ENCODE results near the gene CLDN5.

The CLDN5 gene

GRCh38 chr22:19540394-19540793, 16.2 kb upstream of the CLDN5 start:
- Histone ChIP-seq H3K27me3 (ENCODE audit: insufficient read depth, poor library complexity, severe bottlenecking) (peaks cover 8% of the 10 kb centered on the region), H3K27ac (replicated peaks) (no peak overlapping the region), H3K4me3 (replicated peaks; ENCODE audit: insufficient read depth, low read length) (no peak overlapping the region)
- no peak for TF ChIP-seq GABPA (IDR thresholded peaks at IDR 0.05; ENCODE audit: low read depth)
- no peak for TF ChIP-seq REST (IDR thresholded peaks at IDR 0.05; ENCODE audit: insufficient replicate concordance, low read depth)
- no peak for TF ChIP-seq CTCF (IDR thresholded peaks at IDR 0.05; ENCODE audit: insufficient read depth, low read length)
- TF ChIP-seq SPI1 (IDR thresholded peaks at IDR 0.05; ENCODE audit: borderline replicate concordance, low read depth): no peak
- TF ChIP-seq POLR2AphosphoS5 (IDR thresholded peaks at IDR 0.05; ENCODE audit: low read depth): no peak
- DNase-seq (ENCODE audit: low read depth in 1 of 2, low spot score in 1 of 2): no peak

DNA sequence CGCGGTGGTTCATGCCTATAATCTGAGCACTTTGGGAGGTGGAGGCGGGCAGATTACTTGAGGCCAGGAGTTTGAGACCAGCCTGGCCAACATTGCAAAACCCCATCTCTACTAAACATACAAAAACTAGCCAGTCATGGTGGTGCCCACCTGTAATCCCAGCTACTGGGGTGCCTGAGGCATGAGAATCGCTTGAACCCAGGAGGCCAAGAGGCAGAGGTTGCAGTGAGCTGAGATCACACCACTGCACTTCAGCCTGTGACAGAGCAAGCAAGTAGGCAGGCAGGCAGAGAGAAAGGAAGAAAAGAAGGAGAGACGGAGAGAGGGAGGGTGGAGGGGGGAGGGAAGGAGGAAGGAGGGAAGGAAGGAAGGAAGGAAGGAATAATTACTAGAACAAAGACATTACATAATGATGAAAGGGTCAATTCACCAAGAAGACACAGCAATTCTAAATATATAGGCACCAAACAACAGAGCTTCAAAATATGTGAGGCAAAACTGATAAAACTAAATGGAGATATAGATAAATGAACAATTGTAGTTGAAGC, 13.8 kb upstream of the CLDN5 start:
- Histone ChIP-seq H3K27ac (replicated peaks) (no peak overlapping the region), H3K27me3 (ENCODE audit: insufficient read depth, poor library complexity, severe bottlenecking) (peaks cover 6% of the 10 kb centered on the region), H3K4me3 (replicated peaks; ENCODE audit: insufficient read depth, low read length) (no peak overlapping the region)
- no peak for DNase-seq (ENCODE audit: low read depth in 1 of 2, low spot score in 1 of 2)
- TF ChIP-seq CTCF (IDR thresholded peaks at IDR 0.05; ENCODE audit: insufficient read depth, low read length) (no peak), GABPA (IDR thresholded peaks at IDR 0.05; ENCODE audit: low read depth) (no peak), REST (IDR thresholded peaks at IDR 0.05; ENCODE audit: insufficient replicate concordance, low read depth) (no peak), POLR2AphosphoS5 (IDR thresholded peaks at IDR 0.05; ENCODE audit: low read depth) (no peak), SPI1 (IDR thresholded peaks at IDR 0.05; ENCODE audit: borderline replicate concordance, low read depth) (no peak)

DNA sequence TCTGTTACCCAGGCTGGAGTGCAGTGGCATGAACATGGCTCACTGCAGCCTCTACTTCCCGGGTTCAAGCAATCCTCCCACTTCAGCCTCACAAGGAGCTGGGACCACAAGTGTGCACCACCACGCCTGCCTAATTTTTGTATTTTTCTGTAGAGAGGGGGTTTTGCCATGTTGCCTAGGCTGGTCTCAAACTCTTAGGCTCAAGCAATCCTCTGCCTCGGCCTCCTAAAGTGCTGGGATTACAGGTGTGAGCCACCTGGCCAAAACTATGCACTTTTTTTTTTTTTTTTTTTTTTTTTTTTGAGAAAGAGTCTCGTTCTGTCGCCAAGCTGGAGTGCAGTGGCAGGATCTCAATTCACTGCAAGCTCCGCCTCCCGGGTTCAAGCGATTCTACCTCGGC, 12.4 kb upstream of the CLDN5 start:
- DNase-seq (ENCODE audit: low read depth in 1 of 2, low spot score in 1 of 2): no peak
- no peak overlapping the region for H3K27ac ChIP-seq (replicated peaks)
- H3K27me3 ChIP-seq (ENCODE audit: insufficient read depth, poor library complexity, severe bottlenecking): peaks cover 3% of the 10 kb centered on the region
- TF ChIP-seq CTCF (IDR thresholded peaks at IDR 0.05; ENCODE audit: insufficient read depth, low read length): no peak
- no peak for TF ChIP-seq REST (IDR thresholded peaks at IDR 0.05; ENCODE audit: insufficient replicate concordance, low read depth)
- H3K4me3 ChIP-seq (replicated peaks; ENCODE audit: insufficient read depth, low read length): no peak overlapping the region
